Keratinocyte (primary cell): ENCODE data around the gene CSTB.

Experiments
- CTCF ChIP-seq, 3 experiments: IDR thresholded peaks in 1 of 3; conservative IDR thresholded peaks in 1 of 3; optimal IDR thresholded peaks in 1 of 3; 2 replicates in 2 of 3; 3 replicates in 1 of 3; pipeline versions ENCODE3 to v1.5.1; 2011; ENCODE audit warnings: low read length in 3 of 3, mild to moderate bottlenecking in 3 of 3, moderate library complexity in 2 of 3, control low read depth in 1 of 3, inconsistent platforms in 1 of 3; ENCODE audit not compliant: insufficient read depth in 2 of 3; ENCODE audit errors: extremely low read depth in 1 of 3
- EZH2 ChIP-seq: IDR thresholded peaks from one replicate; pipeline ENCODE4 v1.6.1; 2012; ENCODE audit warnings: inconsistent platforms, mild to moderate bottlenecking, low read length, moderate library complexity

- TF ChIP-seq EZH2 (no peak), CTCF (optimal IDR thresholded peaks at IDR 0.05 in 1 of 3, IDR thresholded peaks at IDR 0.05 in 1 of 3, conservative IDR thresholded peaks at IDR 0.05 in 1 of 3; ENCODE audit: extremely low read depth in 1 of 3, insufficient read depth in 2 of 3, low read length in 3 of 3) (no peak)
These were observed 31.4 kb downstream of the CSTB start for GRCh38 chr21:43744725-43745124.
